ENCODE results near the gene THADA.
"Not testable (repeated sequence)": the region's sequence is repeated elsewhere in the genome, so short reads cannot be mapped to it uniquely, and the experiment has no call there.

THADA gene

GRCh38 chr2:43595603-43596412, at the start of gene THADA:
Gene THADA (minus strand): TSS chr2:43596038. CDS start chr2:43592392, 3,646 bp downstream.
- DNase-seq = peak; percentile 90

- no peak for DNase-seq
Observed at GRCh38 chr2:43643680-43644079, 47.8 kb upstream of the THADA start.

- no peak for DNase-seq
Observed at GRCh38 chr2:43642363-43642762, 46.5 kb upstream of the THADA start.

- peak; percentile 74 for DNase-seq
Observed at GRCh38 chr2:43637030-43637803, 41.4 kb upstream of the THADA start, which contains the start of gene PLEKHH2. Gene PLEKHH2 (plus strand): TSS chr2:43637260. CDS start chr2:43644674, 7,414 bp downstream.

GRCh38 chr2:43636621-43637020, 40.8 kb upstream of the THADA start:
- peak; percentile 6 for DNase-seq

GRCh38 chr2:43636153-43636552, 40.3 kb upstream of the THADA start:
- not testable (repeated sequence) for DNase-seq

- no peak for DNase-seq
Observed at GRCh38 chr2:43634604-43635306, 38.9 kb upstream of the THADA start.

GRCh38 chr2:43631618-43632317, 35.9 kb upstream of the THADA start:
- DNase-seq = no peak

GRCh38 chr2:43622931-43623451, 27.2 kb upstream of the THADA start:
- no peak for DNase-seq

- DNase-seq = no peak
Observed at GRCh38 chr2:43619511-43619910, 23.7 kb upstream of the THADA start.

- no peak for DNase-seq
Observed at GRCh38 chr2:43616967-43617680, 21.3 kb upstream of the THADA start.

GRCh38 chr2:43612944-43613343, 17.1 kb upstream of the THADA start:
- DNase-seq = no peak

GRCh38 chr2:43611987-43612894, 16.4 kb upstream of the THADA start:
- DNase-seq = peak; percentile 48

- no peak for DNase-seq
Observed at GRCh38 chr2:43610361-43610760, 14.5 kb upstream of the THADA start.

- DNase-seq = no peak
Observed at GRCh38 chr2:43609290-43609918, 13.6 kb upstream of the THADA start.

GRCh38 chr2:43605851-43606250, 10.0 kb upstream of the THADA start:
- no peak for DNase-seq

GRCh38 chr2:43605079-43605655, 9.3 kb upstream of the THADA start:
- DNase-seq = no peak

GRCh38 chr2:43604674-43605073, 8.8 kb upstream of the THADA start:
- no peak for DNase-seq

GRCh38 chr2:43600596-43600995, 4.8 kb upstream of the THADA start:
- not testable (repeated sequence) for DNase-seq

GRCh38 chr2:43594875-43595274, 963 bp downstream of the THADA start:
- no peak for DNase-seq
